K562 (cell line): ENCODE results near the gene PPP1R12B. TPM values are rescaled to one million over a fixed set of nuclear protein-coding genes. Genes with fewer than 3 reads are reported as not detected.
A peak's percentile ranks its signal among the peaks of the same experiment; 100 is the strongest.

Source experiments
- EP400 ChIP-seq: fragments of 450-650 bp; IDR thresholded peaks from 2 replicates; pipeline ENCODE4 v1.6.1; 2017; ENCODE audit warnings: antibody characterized with exemption, mild to moderate bottlenecking, moderate library complexity
- MTA2 ChIP-seq: fragments of 450-650 bp; IDR thresholded peaks from 2 replicates; pipeline ENCODE4 v1.6.1; 2016; ENCODE audit warnings: low read depth
- RBM22 ChIP-seq: fragments of 200-400 bp; formaldehyde crosslinking; IDR thresholded peaks from 2 replicates; pipeline ENCODE4 v1.6.1; 2018; ENCODE audit warnings: low read length, low read depth; ENCODE audit not compliant: poor library complexity, severe bottlenecking
- SMARCA4 ChIP-seq: fragments of 450-650 bp; IDR thresholded peaks from 2 replicates; pipeline ENCODE4 v1.6.1; 2016
- SMARCE1 ChIP-seq: fragments of 450-650 bp; IDR thresholded peaks from 2 replicates; pipeline ENCODE4 v1.7.1; 2016; ENCODE audit warnings: mild to moderate bottlenecking
- SMC3 ChIP-seq: conservative IDR thresholded peaks from 2 replicates; pipeline ENCODE4 v1.6.1; 2011; ENCODE audit warnings: low read depth, low read length, improper control_type of control experiment; ENCODE audit not compliant: insufficient read depth
- TAF9B ChIP-seq: fragments of 450-650 bp; IDR thresholded peaks from 2 replicates; pipeline ENCODE4 v1.6.1; 2018; ENCODE audit warnings: mild to moderate bottlenecking; ENCODE audit not compliant: partially characterized antibody
- ZEB2 ChIP-seq: fragments of 450-650 bp; IDR thresholded peaks from 2 replicates; pipeline ENCODE4 v1.6.1; 2016
- polyA plus RNA-seq, 8 experiments: library from polyadenylated mRNA; depleted of rRNA in 4 of 8; stranded (reverse) in 5 of 8; unstranded in 3 of 8; fragments of >200 nt; fragmentation: Nextera tagmentation in 2 of 8; fragmentation: Illumina TruSeq in 1 of 8; extraction: Ambion mirVana in 2 of 8; extraction: Trizol in 1 of 8; gene quantifications; 2 replicates each; pipeline versions ENCODE4 v1.2.1 to v1.2.3, GENCODE V29; 2011 to 2014; ENCODE audit warnings: inconsistent platforms in 1 of 8, missing spikeins in 1 of 8
- total RNA-seq, 7 experiments: library from RNA; depleted of rRNA in 6 of 7; stranded (reverse); fragments of >200 nt in 6 of 7; fragmentation: Illumina TruSeq in 2 of 7; extraction: Trizol in 2 of 7; gene quantifications; 2 replicates each; pipeline versions ENCODE4 v1.2.1 to v1.2.3, GENCODE V29; 2011 to 2021; ENCODE audit warnings: low replicate concordance in 1 of 7
- TF ChIP-seq, protein P1 (sequence below), 2 experiments: fragments of 450-650 bp; IDR thresholded peaks; 2 replicates each; pipeline ENCODE4 v1.6.1; 2016
- TF ChIP-seq, protein P2 (sequence below): fragments of 250-450 bp; sonication (Bioruptor Pico); IDR thresholded peaks from 2 replicates; pipeline ENCODE4 v1.4.0; 2020; ENCODE audit warnings: mild to moderate bottlenecking
- TF ChIP-seq, protein P3 (sequence below), 2 experiments: fragments of 450-650 bp; IDR thresholded peaks; 2 replicates each; pipeline ENCODE4 v1.6.1; 2018; ENCODE audit warnings: mild to moderate bottlenecking in 2 of 2, low read depth in 1 of 2; ENCODE audit not compliant: partially characterized antibody in 2 of 2

PPP1R12B gene
- total and polyA plus RNA-seq, 9 of the 15 experiments (the other 6 are each of a cell fraction or from before 2014, with no cell fraction given): 0.73 to 16.9 (median 13.6) TPM

DNA sequence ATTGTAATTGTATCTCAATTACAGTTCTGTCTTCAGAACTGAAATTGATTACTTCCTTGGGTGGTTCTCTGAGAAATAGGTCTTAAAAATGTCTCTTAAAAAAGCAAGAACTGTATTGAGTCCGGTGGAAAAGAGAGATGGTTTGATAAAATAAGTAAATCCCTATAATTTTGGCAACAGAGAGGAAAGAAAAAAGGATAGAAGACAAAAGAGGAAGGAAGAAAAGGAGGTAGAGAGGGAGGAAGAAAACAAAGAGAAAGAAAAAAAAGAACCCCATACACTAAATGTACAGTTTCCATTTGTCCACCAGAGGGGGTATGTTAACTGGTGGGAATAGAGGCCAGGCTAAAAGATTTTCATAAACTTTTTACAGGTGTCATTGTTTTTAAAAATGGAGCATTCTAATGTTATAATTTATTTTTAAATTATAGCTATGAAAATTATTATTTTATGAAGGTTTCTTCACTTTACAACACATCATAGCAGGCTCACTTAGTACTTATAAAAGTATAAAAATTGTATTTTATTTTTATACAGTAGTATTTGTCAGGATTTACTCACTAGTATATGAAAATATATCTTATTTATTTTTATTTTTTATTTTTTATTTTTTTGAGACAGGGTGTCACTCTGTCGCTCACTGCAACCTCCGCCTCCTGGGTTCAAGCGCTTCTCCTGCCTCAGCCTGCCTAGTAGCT, 4.7 kb upstream of the PPP1R12B start (continued):
- TF ChIP-seq, protein P1, sequence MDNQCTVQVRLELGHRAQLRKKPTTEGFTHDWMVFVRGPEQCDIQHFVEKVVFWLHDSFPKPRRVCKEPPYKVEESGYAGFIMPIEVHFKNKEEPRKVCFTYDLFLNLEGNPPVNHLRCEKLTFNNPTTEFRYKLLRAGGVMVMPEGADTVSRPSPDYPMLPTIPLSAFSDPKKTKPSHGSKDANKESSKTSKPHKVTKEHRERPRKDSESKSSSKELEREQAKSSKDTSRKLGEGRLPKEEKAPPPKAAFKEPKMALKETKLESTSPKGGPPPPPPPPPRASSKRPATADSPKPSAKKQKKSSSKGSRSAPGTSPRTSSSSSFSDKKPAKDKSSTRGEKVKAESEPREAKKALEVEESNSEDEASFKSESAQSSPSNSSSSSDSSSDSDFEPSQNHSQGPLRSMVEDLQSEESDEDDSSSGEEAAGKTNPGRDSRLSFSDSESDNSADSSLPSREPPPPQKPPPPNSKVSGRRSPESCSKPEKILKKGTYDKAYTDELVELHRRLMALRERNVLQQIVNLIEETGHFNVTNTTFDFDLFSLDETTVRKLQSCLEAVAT (IDR thresholded peaks at IDR 0.05): peak; percentile 26 to 81; a peak in 3 of 4 replicates
- TF ChIP-seq RBM22 (no peak), SMARCE1 (0 out of 2 replicates have a peak, but pooled peaks have one; percentile 36), SMC3 (0 out of 2 replicates have a peak, but pooled peaks have one; percentile 41), EP400 (0 out of 2 replicates have a peak, but pooled peaks have one; percentile 33), SMARCA4 (0 out of 2 replicates have a peak, but pooled peaks have one; percentile 32), MTA2 (peak; percentile 27; the same call in 1 of the 2 replicates), ZEB2 (no peak; the same call in 1 of the 2 replicates), TAF9B (peak; percentile 28)
- TF ChIP-seq, protein P2, sequence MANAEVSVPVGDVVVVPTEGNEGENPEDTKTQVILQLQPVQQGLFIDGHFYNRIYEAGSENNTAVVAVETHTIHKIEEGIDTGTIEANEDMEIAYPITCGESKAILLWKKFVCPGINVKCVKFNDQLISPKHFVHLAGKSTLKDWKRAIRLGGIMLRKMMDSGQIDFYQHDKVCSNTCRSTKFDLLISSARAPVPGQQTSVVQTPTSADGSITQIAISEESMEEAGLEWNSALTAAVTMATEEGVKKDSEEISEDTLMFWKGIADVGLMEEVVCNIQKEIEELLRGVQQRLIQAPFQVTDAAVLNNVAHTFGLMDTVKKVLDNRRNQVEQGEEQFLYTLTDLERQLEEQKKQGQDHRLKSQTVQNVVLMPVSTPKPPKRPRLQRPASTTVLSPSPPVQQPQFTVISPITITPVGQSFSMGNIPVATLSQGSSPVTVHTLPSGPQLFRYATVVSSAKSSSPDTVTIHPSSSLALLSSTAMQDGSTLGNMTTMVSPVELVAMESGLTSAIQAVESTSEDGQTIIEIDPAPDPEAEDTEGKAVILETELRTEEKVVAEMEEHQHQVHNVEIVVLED (CRISPR knock-in tag): no peak
- TF ChIP-seq, protein P3, sequence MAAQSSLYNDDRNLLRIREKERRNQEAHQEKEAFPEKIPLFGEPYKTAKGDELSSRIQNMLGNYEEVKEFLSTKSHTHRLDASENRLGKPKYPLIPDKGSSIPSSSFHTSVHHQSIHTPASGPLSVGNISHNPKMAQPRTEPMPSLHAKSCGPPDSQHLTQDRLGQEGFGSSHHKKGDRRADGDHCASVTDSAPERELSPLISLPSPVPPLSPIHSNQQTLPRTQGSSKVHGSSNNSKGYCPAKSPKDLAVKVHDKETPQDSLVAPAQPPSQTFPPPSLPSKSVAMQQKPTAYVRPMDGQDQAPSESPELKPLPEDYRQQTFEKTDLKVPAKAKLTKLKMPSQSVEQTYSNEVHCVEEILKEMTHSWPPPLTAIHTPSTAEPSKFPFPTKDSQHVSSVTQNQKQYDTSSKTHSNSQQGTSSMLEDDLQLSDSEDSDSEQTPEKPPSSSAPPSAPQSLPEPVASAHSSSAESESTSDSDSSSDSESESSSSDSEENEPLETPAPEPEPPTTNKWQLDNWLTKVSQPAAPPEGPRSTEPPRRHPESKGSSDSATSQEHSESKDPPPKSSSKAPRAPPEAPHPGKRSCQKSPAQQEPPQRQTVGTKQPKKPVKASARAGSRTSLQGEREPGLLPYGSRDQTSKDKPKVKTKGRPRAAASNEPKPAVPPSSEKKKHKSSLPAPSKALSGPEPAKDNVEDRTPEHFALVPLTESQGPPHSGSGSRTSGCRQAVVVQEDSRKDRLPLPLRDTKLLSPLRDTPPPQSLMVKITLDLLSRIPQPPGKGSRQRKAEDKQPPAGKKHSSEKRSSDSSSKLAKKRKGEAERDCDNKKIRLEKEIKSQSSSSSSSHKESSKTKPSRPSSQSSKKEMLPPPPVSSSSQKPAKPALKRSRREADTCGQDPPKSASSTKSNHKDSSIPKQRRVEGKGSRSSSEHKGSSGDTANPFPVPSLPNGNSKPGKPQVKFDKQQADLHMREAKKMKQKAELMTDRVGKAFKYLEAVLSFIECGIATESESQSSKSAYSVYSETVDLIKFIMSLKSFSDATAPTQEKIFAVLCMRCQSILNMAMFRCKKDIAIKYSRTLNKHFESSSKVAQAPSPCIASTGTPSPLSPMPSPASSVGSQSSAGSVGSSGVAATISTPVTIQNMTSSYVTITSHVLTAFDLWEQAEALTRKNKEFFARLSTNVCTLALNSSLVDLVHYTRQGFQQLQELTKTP (IDR thresholded peaks at IDR 0.05; ENCODE audit: low read depth in 1 of 2, partially characterized antibody in 2 of 2): peak in 1 of 2 experiments; percentile 50
